Astrocyte of the cerebellum (primary cell): ENCODE results near the gene DNM1.
A peak's percentile ranks its signal among the peaks of the same experiment; 100 is the strongest.

Experiments used
- DNase-seq: peaks from one replicate; pipeline ENCODE4 v3.0.0-alpha.2; 2011; ENCODE audit warnings: low read depth
- H3K4me3 ChIP-seq: 2 replicates; pipeline ENCODE4 v1.5.1; 2011; ENCODE audit warnings: mild to moderate bottlenecking, low read depth, low read length, moderate library complexity
- CTCF ChIP-seq: IDR thresholded peaks from 2 replicates; pipeline ENCODE4 v1.5.1; 2012; ENCODE audit warnings: low read length, low read depth, moderate library complexity, mild to moderate bottlenecking; ENCODE audit errors: missing control alignments
- in situ Hi-C: cut with HindIII; loops from 2 replicates; pipeline ENCODE4 v1.10.0; 2017; ENCODE audit warnings: low sequenced_read_pairs

DNM1 gene

GRCh38 chr9:128192601-128193371 lies 10.4 kb upstream of the DNM1 start:
- no peak for DNase-seq
- peak; percentile 14 for TF ChIP-seq CTCF
- H3K4me3 ChIP-seq = peak overlapping the region; percentile 19
- in situ Hi-C loops = no loop called here

- no peak for DNase-seq
- no peak overlapping the region for H3K4me3 ChIP-seq
- in situ Hi-C loops = no loop called here
- TF ChIP-seq CTCF = no peak
These were observed 9.6 kb upstream of the DNM1 start for GRCh38 chr9:128193469-128194096.

- in situ Hi-C loops = no loop called here
- peak; percentile 74 for DNase-seq
- TF ChIP-seq CTCF = no peak
- H3K4me3 ChIP-seq = no peak overlapping the region
These were observed 1.5 kb upstream of the DNM1 start for GRCh38 chr9:128201441-128202369.

- H3K4me3 ChIP-seq = no peak overlapping the region
- no peak for TF ChIP-seq CTCF
- in situ Hi-C loops = no loop called here
- no peak for DNase-seq
These were observed 543 bp upstream of the DNM1 start for GRCh38 chr9:128202648-128203023.

- DNase-seq = no peak
- in situ Hi-C loops = no loop called here
- H3K4me3 ChIP-seq = peak overlapping the region; percentile 62
- no peak for TF ChIP-seq CTCF
These were observed 750 bp downstream of the DNM1 start for GRCh38 chr9:128203707-128204551.
